Suprapubic skin (tissue), 4 donors: ENCODE measurements around the gene ZNF502.

Experiments used
- EP300 ChIP-seq: sonication (generic); formaldehyde crosslinking; IDR thresholded peaks from one replicate; pipeline ENCODE4 v1.6.1; 2017; ENCODE audit warnings: antibody characterized with exemption
- POLR2A ChIP-seq, 2 donors: fragments of 450-650 bp; IDR thresholded peaks; one replicate each; pipeline ENCODE4 v1.6.1; 2017; ENCODE audit warnings: antibody characterized with exemption in 2 of 2, mild to moderate bottlenecking in 2 of 2, moderate library complexity in 2 of 2
- POLR2AphosphoS5 ChIP-seq, 3 donors: sonication (generic); formaldehyde crosslinking; IDR thresholded peaks; one replicate each; pipeline ENCODE4 v1.6.1; 2017; ENCODE audit warnings: antibody characterized with exemption in 3 of 3
- TF ChIP-seq, protein P1 (sequence below), 2 donors: fragments of 200-600 bp in 1 of 2; fragments of 450-650 bp in 1 of 2; sonication (generic) in 1 of 2; IDR thresholded peaks; one replicate each; pipeline ENCODE4 v1.5.1; 2016 to 2019; ENCODE audit warnings: antibody characterized with exemption in 2 of 2, mild to moderate bottlenecking in 1 of 2, moderate library complexity in 1 of 2

DNA sequence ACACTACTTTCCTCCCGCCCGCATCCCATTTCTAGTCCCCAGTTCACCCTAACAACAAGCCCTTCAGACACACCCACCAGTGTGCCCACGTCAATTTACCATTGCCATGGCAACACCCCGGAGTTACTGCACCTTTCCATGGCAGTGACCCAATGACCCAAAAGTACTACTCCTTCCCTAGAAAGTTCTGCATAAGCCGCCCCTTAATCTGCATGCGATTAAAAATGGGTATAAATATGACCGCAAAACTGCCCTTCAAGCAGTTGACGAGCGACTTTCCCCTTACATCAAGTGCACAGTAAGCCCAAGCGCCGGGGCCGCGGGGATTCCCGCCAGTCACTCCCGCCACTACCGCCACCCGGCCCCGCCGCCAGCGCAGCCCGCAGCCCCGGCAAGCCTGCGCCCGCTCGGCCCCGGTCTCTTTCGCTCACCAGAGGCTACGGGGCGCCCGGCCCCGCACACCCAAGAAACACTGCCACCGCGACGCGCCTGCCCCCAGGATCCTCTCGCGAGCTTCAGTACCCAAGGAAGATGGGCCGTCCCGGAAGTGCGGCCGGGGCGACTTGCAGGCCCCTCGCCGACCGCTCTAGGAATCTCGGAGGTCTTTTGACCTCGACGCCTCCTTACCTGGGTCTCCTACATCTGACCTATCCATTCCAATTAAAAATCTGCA is 27.2 kb upstream of the ZNF502 start:
- TF ChIP-seq, protein P1, sequence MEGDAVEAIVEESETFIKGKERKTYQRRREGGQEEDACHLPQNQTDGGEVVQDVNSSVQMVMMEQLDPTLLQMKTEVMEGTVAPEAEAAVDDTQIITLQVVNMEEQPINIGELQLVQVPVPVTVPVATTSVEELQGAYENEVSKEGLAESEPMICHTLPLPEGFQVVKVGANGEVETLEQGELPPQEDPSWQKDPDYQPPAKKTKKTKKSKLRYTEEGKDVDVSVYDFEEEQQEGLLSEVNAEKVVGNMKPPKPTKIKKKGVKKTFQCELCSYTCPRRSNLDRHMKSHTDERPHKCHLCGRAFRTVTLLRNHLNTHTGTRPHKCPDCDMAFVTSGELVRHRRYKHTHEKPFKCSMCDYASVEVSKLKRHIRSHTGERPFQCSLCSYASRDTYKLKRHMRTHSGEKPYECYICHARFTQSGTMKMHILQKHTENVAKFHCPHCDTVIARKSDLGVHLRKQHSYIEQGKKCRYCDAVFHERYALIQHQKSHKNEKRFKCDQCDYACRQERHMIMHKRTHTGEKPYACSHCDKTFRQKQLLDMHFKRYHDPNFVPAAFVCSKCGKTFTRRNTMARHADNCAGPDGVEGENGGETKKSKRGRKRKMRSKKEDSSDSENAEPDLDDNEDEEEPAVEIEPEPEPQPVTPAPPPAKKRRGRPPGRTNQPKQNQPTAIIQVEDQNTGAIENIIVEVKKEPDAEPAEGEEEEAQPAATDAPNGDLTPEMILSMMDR (IDR thresholded peaks at IDR 0.05): no peak
- TF ChIP-seq POLR2AphosphoS5 (IDR thresholded peaks at IDR 0.05): no peak
- TF ChIP-seq POLR2A (IDR thresholded peaks at IDR 0.05): no peak
- no peak for TF ChIP-seq EP300
